ENCODE measurements around the gene MEIOC.
A peak's percentile ranks its signal among the peaks of the same experiment; 100 is the strongest.
"Not testable (repeated sequence)": the region's sequence is repeated elsewhere in the genome, so short reads cannot be mapped to it uniquely, and the experiment has no call there.

Gene MEIOC

GRCh38 chr17:44655983-44656710, at the start of gene MEIOC:
MEIOC (plus strand) TSS chr17:44656468; CDS start chr17:44656614, 146 bp downstream.
- no peak for DNase-seq (ENCODE audit: low spot score)

GRCh38 chr17:44606658-44607057, 49.6 kb upstream of the MEIOC start:
- no peak for DNase-seq (ENCODE audit: low spot score)

GRCh38 chr17:44607836-44608690, 48.2 kb upstream of the MEIOC start:
- DNase-seq (ENCODE audit: low spot score): no peak

- no peak for DNase-seq (ENCODE audit: low spot score)
Observed at GRCh38 chr17:44608727-44609435, 47.4 kb upstream of the MEIOC start.

DNA sequence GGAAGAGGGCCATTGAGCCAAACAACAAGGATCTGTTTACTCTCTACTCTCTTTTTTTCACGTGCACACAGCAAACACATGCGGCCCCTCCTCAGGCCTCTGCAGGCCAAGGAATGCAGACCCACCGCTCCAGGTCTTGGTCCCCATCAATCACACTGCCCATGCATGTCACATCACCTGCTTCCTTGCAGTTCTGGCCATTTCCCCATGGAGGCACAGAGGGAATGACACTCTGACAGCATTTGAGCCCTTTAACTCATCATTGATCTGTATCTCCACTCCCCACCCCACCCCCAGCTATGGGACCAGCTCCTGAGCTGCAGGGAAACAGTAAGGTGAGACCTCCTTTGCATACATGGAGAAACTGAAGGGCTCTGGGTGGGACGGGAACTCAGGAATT, 45.9 kb upstream of the MEIOC start:
- DNase-seq (ENCODE audit: low spot score): no peak

- DNase-seq (ENCODE audit: low spot score): no peak
Observed at GRCh38 chr17:44610871-44611270, 45.4 kb upstream of the MEIOC start.

- DNase-seq (ENCODE audit: low spot score): no peak
Observed at GRCh38 chr17:44614862-44615261, 41.4 kb upstream of the MEIOC start.

- not testable (repeated sequence) for DNase-seq (ENCODE audit: low spot score)
Observed at GRCh38 chr17:44618652-44619051, 37.6 kb upstream of the MEIOC start.

DNA sequence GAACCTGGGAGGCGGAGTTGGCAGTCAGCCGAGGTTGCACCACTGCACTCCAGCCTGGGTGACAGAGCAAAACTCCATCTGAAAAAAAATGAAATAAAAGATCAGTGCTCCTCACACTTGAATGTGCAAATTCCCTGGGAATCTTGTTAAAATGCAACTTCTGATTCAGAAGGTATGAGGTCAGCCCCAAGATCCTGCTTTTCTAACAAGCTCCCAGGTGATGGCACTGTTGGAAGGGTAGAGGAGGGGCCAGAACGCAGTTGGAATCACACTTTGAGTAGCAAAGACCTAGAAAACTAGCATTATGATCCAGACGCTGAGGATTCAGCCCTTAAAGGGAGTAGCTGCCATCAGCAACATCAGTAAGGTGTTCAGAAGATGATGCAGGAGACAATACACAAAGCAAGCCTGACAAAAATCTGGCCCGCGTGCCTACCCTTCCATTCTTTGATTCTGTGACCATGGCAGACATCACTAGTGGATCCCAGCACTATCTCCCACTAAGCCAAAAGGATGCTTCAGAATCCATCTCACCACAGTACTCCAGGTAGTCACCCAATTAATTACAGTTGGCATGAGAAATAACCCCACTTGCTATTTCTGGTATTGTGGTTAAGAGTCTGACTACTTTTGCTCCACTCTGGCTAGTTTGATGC, 33.1 kb upstream of the MEIOC start:
- DNase-seq (ENCODE audit: low spot score): peak; percentile 21

DNA sequence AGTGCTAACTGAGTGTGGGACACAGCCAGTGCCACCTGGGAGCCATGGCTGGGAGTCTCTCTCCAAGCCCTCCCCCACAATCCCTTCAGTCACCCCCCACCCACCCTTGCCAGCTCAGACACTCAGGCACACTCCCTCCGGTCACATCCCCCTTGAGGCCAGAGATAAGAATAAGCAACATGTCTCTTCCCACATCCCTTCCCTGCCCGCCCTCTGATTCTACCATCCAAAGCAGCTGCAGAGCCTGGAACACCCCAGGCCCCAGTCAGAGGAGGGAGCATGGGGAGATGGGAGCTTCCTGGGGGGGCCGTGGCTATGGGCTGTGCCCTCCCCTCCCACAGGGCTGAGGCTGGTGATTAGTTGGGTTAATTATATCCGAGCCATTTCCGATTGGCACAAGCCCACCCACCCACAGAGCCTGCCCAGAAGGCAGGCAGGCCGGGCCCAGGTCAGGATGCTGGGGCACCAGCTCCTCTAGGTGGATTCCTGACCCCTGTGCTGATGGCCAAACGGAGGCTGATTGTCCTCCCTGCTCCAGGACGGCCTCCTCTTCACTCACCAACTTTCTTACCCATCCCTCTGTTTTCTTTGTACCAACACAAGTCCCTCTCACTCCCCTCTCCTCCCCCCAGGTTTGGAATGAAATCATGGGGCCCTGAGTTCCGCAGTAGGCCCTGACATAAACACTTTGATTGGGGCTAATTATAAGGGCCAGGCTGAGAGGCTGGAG, 28.6 kb upstream of the MEIOC start:
- no peak for DNase-seq (ENCODE audit: low spot score)

- no peak for DNase-seq (ENCODE audit: low spot score)
Observed at GRCh38 chr17:44628243-44629188, 27.8 kb upstream of the MEIOC start.

GRCh38 chr17:44629314-44629713, 27.0 kb upstream of the MEIOC start:
- no peak for DNase-seq (ENCODE audit: low spot score)

DNA sequence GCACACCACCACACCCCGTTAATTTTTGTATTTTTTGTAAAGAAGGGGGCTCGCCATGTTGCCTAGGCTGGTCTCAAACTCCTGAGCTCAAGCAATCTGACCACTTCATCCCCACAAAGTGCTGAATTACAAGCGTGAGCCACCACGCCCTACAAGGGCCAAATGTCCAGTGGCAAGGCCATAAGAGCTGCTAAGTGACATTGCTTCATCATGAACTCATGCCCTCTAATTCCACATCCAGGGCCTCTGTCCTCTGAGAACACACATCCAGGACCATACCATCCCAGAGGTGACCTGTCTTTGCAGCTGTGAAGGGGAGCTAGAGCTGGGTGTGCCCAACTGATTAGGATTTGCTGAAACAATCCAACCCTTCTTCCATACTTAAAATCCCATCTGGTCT, 25.6 kb upstream of the MEIOC start:
- no peak for DNase-seq (ENCODE audit: low spot score)

- DNase-seq (ENCODE audit: low spot score): no peak
Observed at GRCh38 chr17:44633998-44634397, 22.3 kb upstream of the MEIOC start.

DNA sequence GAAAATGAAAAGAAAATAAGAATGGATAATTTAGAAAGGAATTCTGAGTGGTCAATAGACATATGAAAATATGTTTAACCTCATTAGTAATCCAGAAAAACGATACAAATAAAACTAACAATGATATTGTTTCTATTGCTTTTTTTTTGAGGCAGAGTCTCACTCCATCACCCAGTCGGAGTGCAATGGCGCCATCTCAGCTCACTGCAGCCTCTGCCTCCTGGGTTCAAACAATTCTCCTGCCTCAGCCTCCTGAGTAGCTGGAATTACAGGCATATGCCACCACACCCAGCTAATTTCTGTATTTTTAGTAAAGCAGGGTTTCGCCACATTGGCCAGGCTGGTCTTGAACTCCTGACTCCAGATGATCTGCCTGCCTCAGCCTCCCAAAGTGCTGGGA, 21.9 kb upstream of the MEIOC start:
- not testable (repeated sequence) for DNase-seq (ENCODE audit: low spot score)

- peak; percentile 53 for DNase-seq (ENCODE audit: low spot score)
Observed at GRCh38 chr17:44636562-44636961, 19.7 kb upstream of the MEIOC start.

- DNase-seq (ENCODE audit: low spot score): no peak
Observed at GRCh38 chr17:44637066-44637465, 19.2 kb upstream of the MEIOC start.

- DNase-seq (ENCODE audit: low spot score): no peak
Observed at GRCh38 chr17:44642834-44643233, 13.4 kb upstream of the MEIOC start.

DNA sequence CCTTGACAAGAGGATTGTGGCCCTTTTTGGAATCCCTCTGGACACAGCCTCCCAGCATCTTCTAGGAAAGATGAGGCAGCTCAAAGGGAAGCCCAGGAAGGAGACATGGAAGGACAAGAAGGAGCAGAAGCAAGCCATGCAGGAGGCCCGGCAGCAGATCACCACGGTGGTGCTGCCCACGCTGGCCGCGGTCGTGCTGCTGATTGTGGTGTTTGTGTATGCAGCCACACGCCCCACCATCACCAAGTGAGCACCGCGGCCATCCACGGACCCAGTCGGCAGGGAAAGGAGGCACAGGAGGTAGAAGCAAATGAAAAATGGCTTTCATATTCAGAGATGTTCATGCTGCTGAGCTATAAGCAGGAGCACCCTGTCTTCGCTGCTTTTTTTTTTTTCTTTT, 10.9 kb upstream of the MEIOC start:
- DNase-seq (ENCODE audit: low spot score): no peak

- DNase-seq (ENCODE audit: low spot score): no peak
Observed at GRCh38 chr17:44646280-44646679, 10.0 kb upstream of the MEIOC start.
